TTC549 (cell line): Measurements from ENCODE around the gene CRTC1.
"Not testable (repeated sequence)": the region's sequence is repeated elsewhere in the genome, so short reads cannot be mapped to it uniquely, and the experiment has no call there.

Experiments used
- FAIRE-seq: peaks from 2 replicates; lab custom pipeline; 2012; peaks lifted over from hg19 to GRCh38; lab: Jason Lieb, UNC

Gene CRTC1

DNA sequence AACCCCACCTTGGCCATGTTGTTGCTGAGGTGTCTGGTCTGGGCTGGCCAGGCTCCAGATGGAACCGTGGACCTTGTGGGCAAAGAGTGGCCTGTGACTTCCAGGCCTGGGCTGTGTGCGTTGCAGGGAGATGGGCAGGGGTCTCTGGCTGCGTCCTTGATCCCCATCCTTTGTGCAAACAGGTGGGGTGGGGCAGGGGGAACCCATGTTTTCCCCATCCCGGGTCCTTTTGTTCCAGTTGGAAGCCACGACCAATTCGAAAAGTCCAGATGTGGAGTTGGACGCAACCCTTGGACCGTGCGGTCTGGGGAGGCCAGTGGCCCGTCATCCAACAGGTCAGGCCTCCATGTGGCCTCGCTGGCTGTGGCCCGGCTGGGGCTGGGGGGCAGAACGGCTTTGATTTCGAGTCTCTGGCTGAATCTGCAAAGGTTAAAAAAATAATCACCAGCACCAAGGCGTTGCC lies 120.7 kb downstream of the CRTC1 start:
- no peak for FAIRE-seq

GRCh38 chr19:18804643-18805042 lies 121.2 kb downstream of the CRTC1 start:
- FAIRE-seq = no peak

GRCh38 chr19:18807861-18808331 lies 124.4 kb downstream of the CRTC1 start:
- no peak for FAIRE-seq

DNA sequence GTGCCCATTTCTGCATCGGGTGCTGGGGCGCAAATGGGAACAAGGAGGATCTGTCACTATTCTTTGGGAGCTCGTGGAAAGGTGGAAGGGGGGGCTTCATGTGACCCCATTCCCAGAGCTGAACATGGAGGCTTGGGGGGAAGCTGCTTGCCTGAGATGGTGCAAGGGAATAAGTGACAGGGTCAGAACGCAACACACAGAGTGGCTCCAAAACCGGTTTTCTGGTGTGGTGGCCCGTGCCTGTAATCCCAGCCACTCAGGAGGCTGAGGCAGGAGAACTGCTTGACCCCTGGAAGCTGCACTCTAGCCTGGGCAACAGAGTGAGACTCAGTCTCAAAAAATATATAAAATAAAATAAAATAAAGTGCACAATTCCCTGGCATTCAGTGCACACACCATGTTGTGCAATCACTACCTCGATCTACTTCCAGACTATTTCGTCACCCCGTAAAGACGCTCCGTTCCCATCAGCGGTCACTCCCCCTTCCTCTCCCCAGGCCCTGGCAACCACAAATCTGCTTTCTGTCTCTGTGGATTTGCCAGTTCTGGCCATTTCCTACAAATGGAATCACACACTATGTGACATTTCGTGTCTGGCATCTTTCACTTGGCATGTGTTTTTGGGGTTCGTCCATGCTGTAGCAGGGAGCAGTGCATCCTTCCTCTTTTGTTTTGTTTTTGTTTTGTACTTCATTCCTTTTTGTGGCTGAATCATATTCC lies 125.8 kb downstream of the CRTC1 start:
- no peak for FAIRE-seq

- not testable (repeated sequence) for FAIRE-seq
These were observed 128.2 kb downstream of the CRTC1 start for GRCh38 chr19:18811638-18812037.

- no peak for FAIRE-seq
These were observed 130.6 kb downstream of the CRTC1 start for GRCh38 chr19:18814063-18814462.

DNA sequence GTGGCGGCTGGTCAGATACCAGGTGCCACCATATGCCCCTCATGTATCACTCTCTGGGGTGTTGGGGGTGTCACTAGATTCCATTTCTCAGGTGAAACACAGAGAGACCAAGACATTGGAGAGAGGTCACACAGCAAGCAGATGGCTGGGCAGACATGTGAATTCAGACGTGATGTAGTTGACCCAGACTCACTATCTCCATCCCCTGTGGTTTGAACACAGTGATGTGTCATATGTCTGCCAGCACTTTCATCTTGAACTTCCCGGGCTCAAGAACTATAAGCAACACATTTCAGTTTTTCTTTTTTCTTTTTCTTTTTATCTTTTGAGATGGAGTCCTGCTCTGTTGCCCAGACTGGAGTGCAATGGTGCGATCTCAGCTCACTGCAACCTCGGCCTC lies 132.2 kb downstream of the CRTC1 start:
- FAIRE-seq = no peak

GRCh38 chr19:18816645-18817044 lies 133.2 kb downstream of the CRTC1 start:
- FAIRE-seq = not testable (repeated sequence)

GRCh38 chr19:18817574-18817973 lies 134.1 kb downstream of the CRTC1 start:
- no peak for FAIRE-seq

DNA sequence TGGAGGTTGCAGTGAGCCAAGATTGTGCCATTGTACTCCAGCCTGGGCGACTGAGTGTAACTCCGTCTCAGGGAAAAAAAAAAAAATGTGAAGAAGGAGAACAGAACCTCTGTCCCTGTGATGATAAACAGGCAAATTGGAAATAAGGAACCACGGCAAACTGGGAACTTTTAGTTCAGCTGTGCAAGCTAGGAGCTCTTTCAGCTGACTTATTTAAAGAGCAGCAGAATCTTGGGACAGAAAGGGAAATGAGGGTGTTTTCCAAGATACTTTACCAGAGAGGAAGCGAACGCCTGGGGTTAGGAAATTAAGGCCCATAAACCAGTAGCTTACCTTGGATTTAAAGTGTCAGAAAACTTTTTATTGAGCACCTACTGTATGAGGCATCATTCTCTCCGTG lies 145.3 kb downstream of the CRTC1 start:
- FAIRE-seq = no peak

DNA sequence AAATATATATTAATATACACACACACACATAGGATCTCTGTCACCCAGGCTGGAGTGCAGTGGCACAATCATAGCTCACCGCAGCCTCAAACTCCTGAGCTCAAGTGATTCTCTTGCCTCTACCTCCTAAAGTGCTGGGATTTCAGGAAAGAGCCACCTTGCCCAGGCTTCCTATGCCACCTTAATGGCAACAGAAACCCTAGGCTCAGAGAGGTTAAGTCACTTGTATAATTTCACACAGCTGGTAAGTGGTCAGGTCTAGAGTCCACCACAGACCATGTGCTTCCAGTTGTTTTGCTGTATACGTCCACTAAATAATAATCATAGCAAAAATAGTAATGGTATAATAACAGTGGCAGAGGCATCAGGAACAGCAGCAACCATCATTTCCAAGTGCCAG lies 147.0 kb downstream of the CRTC1 start:
- FAIRE-seq = no peak

- FAIRE-seq = no peak
These were observed 148.2 kb downstream of the CRTC1 start, which contains the start of gene UPF1 for GRCh38 chr19:18831524-18832305. TSS of gene UPF1 (plus strand) at chr19:18831959. CDS start at chr19:18832210, 251 bp downstream.
